Left lobe of liver (tissue), 2 donors: ENCODE results near the gene KCNA2. TPM values are rescaled to one million over a fixed set of nuclear protein-coding genes. Genes with fewer than 3 reads are reported as not detected.
A peak's percentile ranks its signal among the peaks of the same experiment; 100 is the strongest.

Source experiments
- ATAC-seq: fragments of 200-7000 bp; cut with Tn5 transposase; one replicate; pipeline ENCODE4 v1.9.1; 2020; ENCODE audit warnings: mild to moderate bottlenecking, moderate library complexity
- DNase-seq: peaks from one replicate; pipeline ENCODE4 v3.0.0-alpha.2; 2020; ENCODE audit warnings: low spot score
- total RNA-seq: library from RNA; stranded (reverse); gene quantifications from one replicate; pipeline ENCODE4 v1.2.1, GENCODE V29; 2021
- donor health status: DM: no; HTN: no; CAD: no; lungs with moderate emphysema.
- donor health status: DM: no; HTN: yes; CAD: no.

The KCNA2 gene
- total RNA-seq, 1 donor from 2014 or later, result 0.03 TPM

DNA sequence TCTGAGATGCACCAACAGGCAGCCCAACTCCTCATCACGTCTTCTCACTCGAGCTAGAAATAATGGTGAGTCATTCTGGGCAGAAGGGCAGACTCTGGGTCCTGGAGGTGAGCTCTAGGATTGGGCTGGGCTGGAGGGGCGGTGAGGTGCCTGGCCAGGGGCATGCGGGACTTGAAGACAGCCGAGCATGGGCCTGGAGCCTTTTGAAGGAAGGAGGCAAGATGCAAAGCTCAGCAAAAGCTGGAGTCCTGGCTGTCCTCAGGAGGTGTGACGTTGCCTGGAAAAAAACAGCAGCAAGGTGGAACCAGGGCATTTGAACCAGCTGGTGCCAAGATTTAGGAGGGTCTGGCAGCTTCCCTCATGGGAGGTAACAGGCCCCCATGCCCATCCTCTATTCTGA, 712 bp downstream of the KCNA2 start:
- DNase-seq (no peak), ATAC-seq (no peak)

DNA sequence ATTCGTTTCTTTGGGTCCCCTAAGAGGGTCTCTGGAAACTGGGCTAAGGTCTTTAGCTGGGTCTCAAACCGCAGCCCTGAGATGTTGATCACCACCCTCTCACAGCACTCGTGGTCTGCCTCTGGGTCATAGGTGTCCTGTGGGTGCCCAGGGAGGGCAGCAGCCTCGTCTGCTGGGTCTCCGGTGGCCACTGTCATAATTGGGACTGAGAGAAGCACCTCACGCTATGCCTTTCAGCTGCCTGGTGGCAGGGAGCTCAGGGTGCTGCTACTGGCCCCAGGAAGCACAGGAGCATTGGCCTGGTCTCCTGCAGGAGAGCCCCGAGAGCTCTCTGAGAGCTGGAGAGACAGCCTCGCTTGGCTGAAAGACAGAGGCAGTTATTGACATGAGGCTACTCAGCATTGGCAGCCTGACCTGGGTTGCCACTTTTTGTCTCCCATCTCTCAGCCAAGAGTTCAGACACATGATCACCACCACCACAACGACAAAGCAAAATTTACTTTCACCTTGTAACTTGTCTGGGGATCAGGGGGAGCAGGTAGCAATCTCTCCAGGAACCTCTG, 1.5 kb downstream of the KCNA2 start:
- DNase-seq, result no peak
- no peak for ATAC-seq

DNA sequence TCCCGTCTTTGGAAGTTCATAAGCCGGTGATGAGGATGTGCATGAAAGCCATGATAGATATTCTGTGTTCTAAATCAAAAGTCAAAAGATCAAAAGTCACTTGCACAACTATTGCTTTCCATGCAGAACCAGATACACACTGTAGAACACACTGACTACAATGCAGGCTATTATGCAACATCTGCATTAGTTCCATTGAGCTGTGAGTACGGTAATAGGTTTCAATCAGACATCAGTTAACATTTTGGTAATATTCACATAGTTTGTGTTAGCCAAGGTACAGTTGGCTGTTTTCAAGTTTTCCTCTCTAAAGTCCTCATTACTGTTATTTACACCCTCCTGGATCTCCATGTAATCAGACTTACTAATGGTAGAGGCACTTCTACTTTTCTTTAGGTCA, 3.1 kb downstream of the KCNA2 start:
- DNase-seq, result no peak

DNA sequence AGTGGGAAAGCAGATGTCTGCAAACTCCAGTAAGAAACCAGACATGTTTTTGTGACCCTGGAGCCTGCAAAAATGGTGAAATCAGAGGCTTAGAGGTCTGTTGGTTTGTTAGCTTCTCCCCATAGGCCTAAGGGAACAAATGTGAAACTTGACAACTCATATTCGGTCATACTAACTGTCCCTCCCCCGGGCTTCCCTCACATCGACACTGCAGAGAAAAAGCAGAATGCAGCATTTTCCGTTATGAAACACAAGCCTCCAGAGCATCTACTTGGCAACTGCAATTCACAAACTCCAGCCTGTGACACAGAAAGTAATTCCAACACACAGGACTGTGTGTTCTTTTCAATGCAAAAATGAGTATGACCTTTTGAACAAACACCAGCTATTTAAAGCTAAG, 3.7 kb downstream of the KCNA2 start:
- no peak for ATAC-seq
- DNase-seq, result peak; percentile 18

More for the DNA sequence above, 3.1 kb downstream of the KCNA2 start:
- ATAC-seq, result no peak

DNA sequence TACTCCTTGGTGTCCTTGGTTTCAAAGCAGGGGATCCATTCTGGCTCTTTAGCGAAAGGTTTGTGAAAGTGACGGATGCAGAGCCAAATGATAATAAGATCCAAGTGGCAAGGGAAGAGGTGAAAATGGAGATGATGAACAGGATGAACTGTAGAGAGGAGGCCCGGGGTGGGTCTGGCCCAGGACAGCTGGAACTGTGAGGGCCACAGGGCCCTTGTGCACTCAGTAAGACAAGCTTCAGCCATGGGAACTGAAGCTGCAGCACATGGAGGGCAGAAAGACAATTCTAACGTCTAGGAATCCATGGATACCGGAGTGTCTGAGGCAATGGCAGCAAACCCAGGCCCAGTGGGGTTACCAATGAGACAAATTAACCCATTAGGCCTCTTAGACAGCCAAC, 4.8 kb downstream of the KCNA2 start:
- ATAC-seq, result no peak
- peak; percentile 18 for DNase-seq

DNA sequence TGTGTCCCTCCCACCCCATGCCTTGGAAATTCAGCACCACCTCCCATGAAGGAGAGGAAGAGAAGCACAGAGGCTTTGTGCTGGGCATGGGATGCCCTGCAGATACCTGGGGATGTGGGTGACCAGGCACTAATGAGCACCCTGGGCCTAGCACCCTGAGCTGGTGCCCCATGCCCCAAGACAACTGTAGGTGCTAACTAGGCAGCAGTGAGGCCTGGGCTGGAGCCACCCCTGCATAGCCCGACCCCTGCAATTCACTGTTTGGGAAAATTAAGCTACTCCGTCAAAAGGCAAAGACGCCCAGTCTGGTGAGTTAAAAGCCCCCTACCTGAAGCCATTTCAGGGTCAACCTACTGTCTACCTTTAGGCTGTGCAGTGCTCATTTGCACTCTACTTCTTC, 5.4 kb downstream of the KCNA2 start:
- no peak for ATAC-seq
- DNase-seq, result peak; percentile 16

DNA sequence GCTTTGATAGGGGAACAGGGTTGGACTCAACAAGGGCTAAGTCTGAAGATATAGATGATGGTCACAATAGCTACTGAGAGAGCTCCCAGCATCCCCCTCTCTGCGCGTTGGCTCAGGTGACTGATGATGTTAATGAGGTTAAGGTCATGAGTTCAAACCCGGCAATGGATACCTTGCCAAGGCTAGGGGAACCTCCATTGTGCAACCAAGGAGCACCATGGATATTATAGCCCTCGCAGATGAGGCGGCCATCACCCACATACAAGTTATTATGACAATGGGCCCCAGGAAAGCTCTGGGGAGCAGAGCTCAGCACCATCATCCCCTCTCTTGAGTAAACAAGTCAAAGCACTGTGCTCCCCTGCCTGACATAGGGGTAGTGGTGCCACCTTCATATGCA, 8.2 kb downstream of the KCNA2 start:
- ATAC-seq (no peak), DNase-seq (no peak)

DNA sequence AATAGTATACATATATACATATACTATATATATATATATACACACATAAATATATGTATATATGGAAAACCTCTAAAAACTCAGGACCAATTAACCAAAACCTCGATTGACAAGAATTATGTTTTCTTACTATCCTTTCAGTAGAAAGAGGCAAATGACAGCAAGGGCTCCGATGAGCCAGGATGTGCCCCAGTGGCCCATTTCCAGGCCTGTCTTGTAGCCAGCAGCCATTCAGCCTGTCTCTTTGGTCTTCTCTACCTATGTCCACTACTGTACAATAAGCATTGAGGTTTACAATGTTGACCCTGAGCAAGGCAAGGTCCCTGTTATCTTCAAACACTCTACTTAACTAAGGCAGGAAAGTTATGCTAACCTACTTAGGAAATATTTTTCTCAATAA, 9.8 kb downstream of the KCNA2 start:
- ATAC-seq (no peak), DNase-seq (no peak)

DNA sequence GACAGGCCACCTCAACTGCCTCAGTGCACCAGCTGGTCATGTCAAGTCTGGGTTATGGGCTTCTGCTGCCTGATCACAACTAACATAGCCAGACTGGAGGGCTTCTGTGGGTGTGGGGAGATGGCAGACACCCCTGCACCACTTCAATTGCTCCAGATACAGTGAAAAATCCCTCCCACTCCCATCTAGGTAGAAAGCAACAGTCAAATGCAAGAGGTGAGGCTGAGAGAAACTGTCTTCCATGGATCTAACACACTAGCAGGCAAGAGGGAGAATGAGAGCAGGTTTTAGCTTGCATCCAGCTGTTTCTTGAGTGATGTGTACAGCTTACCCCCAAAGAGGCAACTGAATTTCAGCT, 10.8 kb downstream of the KCNA2 start:
- DNase-seq, result no peak
- ATAC-seq, result no peak

DNA sequence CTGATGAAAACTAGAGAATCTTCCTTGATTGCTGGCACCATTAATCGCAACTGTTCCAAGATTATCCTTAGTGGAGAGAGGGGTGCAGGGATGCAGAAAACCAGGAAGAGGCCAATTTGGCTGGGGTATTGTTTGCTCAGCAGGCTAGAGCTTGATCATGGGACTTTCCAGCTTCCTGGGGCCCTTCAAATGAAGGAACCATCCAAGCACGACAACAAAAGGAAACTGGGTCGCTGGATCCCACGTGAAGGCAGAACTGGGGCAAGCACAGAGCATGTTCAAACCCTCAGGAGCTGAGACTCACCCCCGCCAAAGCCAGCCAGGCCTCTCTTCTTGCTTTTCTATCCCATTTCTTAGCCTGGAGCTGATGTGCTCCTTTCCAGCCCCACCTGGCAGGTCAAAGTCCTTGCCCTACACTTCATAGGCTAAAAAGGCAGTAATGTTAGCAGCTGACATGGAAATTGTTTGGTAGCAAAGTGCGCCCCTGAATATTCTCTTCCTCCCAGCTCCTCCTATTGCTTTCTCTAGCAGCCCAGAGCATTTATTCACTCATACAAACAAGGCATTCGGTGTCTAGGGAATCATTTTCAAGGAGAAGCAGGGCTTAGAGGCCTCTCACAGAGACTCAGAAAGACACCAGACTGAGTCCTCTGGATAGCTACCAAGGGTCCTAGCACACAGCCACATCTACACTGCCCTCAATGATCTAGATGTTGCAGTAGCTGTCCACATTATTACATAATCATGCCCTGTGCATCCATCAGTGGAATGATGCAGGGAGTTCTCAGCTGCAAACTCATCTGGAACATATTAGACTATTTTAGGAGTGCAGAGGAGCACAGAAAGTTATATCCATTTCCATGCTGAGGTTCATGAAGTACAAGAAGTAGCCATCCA, 11.5 kb downstream of the KCNA2 start:
- ATAC-seq (no peak), DNase-seq (no peak)

DNA sequence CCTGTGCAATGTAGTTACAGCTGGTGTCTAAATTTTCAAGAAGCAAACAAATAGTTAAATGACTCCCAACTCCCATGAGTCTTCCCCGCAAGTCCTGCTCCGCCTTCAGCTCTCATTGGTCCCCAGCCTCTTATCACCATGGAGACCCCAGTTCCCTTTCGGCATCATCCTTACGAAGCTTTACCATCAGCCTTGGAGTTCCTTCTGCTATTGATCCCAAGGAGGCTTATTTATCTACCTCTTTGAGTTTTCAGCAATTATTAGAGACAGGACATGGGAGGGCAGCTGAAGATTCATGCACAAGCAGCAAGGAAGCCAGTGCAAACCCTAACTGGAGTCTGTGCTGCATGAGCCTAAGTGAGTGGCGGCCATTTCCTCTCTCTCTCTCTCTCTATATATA, 12.3 kb downstream of the KCNA2 start:
- DNase-seq (no peak), ATAC-seq (no peak)

DNA sequence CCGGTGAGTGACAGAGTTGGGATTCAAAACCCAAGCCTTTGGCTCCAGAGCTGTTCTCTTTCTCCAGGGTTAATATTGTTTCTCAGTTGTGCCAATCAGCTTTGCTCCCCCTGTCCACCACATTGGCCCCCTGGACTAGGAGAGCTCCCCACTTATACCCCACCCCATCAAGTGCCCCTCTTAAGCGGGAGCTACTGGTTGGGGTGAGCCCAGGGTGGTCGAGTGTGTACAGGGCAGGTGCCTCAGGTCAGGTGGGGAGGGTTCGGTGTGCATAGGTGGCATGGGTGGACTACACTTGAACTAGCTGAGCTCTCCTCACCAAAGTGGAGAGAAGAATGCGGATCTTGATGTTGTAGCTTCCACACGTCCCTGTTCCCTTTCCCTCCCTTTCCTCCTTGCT, 14.2 kb downstream of the KCNA2 start:
- DNase-seq (no peak), ATAC-seq (no peak)

DNA sequence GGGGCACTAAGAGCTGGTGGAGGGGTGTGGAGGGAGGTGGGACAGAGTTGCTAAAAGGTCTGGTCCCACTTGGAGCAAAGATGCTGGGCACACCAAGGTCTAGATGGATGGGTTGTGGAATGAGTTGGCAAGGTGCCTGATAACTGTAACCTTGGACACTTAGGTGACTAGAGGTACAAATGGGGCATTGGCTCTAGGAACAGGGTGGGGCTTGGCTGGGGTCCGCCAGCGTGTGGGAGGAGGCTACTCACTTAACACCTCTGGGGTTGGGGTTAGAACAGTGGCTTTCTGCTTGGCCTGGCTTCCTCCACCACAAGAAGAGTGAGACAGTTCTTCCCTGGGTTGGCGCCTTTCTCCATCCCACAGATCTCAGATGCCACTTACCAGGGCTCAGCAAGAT, 17.2 kb downstream of the KCNA2 start:
- no peak for ATAC-seq
- no peak for DNase-seq

DNA sequence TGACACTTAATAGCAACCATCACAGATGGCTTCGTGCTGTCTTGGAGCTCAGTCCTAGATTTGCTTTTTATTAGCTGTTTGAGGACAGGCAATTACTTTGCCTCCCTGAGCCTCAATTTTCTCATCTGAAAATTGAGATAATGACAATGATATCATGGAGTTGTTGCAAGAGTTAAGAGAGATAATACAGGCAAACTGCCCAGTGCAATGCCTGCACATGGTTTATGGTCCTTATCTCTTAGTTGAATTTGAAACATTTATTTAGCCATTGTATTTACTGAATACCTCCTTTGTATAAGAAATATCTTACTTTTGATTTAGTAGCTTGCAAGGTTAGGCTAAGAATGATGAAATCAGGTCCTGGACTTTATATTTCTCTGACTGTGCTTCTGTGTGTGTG, 17.7 kb downstream of the KCNA2 start:
- no peak for DNase-seq
- no peak for ATAC-seq

DNA sequence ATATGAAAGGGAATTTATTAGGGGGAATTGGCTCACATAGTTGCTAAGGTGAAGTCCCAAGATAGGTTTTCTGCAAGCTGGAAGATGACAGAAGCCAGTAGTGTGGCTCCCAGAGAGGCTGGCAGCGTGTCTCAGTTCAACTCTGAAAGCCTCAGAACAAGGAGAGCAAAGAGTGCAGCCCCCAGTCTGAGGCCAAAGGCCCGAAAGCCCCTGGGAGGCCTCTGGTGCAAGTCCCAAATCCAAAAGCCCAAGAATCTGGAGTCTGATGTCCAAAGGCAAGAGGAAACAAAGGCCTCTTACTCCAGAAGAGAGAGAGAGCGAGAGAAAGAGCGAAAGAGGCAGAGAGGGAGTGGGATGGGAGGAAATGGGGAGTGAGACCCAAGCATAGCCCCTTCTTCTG, 18.3 kb downstream of the KCNA2 start:
- no peak for ATAC-seq
- no peak for DNase-seq

DNA sequence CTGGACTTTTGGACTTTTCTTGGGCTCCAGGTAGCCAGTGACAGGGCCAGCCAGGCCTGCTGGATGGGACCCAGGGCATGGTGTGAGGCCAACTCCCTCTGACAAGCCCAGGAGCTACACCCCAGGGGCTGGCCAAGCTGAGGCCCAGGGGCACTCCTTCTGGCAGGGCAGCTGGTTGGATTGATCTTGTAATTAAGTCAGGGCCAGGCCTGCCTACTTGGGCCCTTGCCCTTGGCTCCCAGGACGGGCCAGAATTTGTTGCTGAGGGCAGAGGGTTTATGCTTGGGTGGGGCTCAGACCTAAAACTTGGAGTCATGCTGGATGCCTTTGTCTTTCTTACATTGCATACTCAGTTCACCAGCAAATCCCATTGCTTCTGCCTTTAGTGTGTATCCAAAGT, 20.7 kb downstream of the KCNA2 start:
- DNase-seq (no peak), ATAC-seq (peak; percentile 61)

DNA sequence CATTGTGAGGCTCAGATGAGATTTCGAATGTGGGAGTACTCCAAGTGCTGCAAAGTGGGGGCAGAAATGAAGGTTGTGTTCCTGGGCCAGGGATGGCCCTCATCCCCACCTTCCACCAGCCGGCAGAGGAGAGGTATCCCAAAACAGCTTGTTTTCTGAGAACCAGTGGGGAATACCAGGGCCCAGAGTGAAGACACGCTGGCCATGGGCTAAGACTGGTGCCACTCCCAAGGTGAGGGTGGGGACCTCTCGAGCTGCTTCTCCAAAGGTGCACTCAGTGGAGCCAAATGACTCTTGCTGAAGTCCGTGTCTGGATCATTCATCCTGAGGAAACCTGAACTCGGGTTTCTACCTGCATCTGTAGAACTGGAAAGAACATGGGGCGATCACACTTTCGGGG, 22.1 kb downstream of the KCNA2 start:
- no peak for DNase-seq
- ATAC-seq, result no peak

DNA sequence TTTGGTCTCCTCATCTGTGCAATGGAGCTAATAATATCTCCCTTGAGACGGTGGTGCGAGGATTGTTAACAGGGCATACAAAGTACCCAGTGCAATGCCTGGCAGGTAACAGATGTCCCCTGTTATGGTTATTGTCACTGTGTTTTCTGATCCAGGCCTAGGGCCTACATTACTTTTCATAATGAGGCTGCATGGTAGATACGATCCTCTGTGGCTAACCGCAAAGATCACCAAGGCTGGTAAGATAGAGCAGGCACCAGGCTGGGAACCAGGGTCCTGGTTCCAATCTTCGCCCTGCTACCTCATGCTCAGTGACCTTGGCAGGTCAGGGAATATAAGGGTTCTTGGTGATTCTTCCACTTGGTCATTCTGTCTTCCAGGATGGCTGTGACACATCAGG, 22.7 kb downstream of the KCNA2 start:
- DNase-seq (no peak), ATAC-seq (no peak)

DNA sequence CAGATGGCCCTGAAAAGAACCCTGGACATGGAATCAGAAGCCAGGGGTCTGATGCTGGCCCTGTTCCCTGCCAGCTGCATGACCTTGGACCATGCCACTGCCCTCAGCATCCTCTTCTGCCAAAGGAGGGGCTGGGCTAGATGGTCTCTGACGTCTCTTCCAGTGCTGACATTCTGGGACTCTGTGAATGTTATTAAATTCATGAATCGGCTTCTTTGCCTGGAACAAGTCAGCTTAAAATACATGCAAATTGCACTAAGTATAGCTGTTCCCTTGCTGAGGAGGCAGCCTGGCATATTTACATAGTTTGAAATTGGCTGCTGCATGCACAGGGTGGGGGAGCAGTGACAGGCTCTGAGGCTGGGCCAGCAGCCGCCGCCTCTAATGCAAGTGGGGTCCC, 23.8 kb downstream of the KCNA2 start:
- no peak for DNase-seq
- no peak for ATAC-seq

DNA sequence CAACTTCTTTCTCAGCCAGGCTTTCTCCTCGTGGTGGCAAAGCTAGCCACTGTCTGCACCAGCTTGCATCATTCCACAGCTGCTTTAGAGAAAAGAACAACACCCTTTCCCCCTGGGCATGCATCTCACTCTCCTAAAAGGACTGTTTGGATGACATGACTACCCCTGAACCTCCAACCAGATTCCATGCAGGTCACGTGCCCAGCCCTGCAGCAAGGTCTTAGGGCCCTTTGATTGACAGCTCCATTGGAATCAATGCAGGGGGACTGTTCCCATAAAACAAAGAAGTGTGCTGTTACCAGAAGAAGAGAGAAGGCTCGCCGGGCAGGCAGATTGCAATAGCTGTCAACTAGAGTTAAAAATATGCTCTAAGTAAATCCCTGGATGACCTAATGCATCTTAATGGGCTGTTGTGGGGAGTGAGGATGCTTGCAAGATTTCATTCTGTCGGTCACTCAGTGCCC, 24.4 kb downstream of the KCNA2 start:
- ATAC-seq, result no peak

DNA sequence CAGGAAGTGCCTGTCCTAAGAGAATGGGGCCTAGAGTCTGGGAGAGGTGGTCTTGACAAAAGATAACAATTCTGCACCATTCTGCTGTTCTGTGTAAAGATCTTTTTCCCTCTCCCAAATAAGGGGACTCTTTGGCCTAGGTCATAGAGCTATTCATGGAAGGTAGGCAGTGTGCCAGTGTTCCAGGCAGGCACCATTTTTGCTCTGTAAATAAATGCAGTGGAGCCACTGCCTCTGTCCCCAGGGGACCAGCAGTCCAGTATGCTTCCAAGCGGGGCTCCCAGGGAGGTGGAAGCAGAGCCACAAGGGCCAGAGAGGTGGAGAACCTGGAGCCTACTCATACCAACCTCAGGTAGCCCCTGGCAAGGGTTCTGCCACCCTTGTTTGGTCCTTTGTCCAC, 25.9 kb downstream of the KCNA2 start:
- ATAC-seq (no peak), DNase-seq (no peak)

More for the DNA sequence above, 24.4 kb downstream of the KCNA2 start:
- no peak for DNase-seq

DNA sequence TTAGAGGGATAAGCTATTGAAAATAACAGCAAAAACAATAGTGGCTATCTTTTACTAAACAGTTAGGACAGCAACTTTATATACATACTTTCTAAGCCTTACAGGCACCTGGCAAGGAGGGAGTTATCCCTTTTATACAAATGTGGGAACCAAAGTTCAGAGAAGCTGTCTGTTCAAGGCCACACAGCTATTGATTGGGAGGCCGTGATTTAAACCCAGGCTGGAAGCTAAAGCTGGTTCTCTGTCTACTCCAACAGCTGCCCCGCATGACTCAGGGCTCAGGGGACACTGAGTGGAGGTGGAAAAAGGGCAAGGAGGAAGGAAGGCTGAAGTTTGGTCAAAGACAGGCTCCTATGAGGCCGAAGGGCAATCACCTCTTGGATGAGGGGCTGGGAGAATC, 26.7 kb downstream of the KCNA2 start:
- no peak for ATAC-seq
- DNase-seq, result no peak

DNA sequence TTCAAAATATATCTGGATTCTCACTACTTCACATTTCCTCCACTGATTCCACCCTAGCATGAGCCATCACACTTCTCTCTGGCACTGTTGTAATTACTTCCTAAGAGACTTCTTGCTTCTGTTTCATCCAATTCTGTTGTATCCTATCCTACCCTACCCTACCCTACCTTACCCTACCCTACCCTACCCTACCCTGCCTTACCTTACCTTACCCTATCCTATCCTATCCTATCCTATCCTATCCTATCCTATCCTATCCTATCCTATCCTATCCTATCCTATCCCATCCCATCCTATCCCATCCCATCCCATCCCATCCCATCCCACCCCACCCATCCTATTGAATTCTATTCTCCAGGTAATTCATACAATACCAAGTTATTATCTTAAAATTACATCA, 29.7 kb downstream of the KCNA2 start:
- ATAC-seq (no peak), DNase-seq (no peak)
